Keratinocyte (primary cell): ENCODE results near the gene ROR2.
"Not testable (repeated sequence)": the region's sequence is repeated elsewhere in the genome, so short reads cannot be mapped to it uniquely, and the experiment has no call there.

Source experiments
- EZH2 ChIP-seq: IDR thresholded peaks from one replicate; pipeline ENCODE4 v1.6.1; 2012; ENCODE audit warnings: inconsistent platforms, mild to moderate bottlenecking, low read length, moderate library complexity
- TF ChIP-seq, protein P1 (sequence below), 3 experiments: IDR thresholded peaks in 1 of 3; conservative IDR thresholded peaks in 1 of 3; optimal IDR thresholded peaks in 1 of 3; 2 replicates in 2 of 3; 3 replicates in 1 of 3; pipeline versions ENCODE3 to v1.5.1; 2011; ENCODE audit warnings: low read length in 3 of 3, mild to moderate bottlenecking in 3 of 3, moderate library complexity in 2 of 3, control low read depth in 1 of 3, inconsistent platforms in 1 of 3; ENCODE audit not compliant: insufficient read depth in 2 of 3; ENCODE audit errors: extremely low read depth in 1 of 3

DNA sequence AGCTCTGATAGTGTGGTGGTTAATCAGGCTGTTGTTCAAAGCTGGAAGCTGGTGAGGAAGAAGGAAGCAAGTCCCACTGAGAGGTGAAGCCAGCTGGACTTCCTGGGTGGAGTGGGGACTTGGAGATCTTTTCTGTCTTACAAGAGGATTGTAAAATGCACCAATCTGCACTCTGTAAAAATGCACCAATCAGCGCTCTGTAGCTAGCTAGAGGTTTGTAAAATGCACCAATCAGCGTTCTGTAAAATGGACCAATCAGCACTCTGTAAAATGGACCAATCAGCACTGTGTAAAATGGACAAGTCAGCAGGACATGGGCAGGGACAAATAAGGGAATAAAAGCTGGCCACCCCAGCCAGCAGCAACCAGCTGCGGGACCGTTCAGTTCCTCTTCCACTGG is 432.7 kb downstream of the ROR2 start:
- TF ChIP-seq, protein P1, sequence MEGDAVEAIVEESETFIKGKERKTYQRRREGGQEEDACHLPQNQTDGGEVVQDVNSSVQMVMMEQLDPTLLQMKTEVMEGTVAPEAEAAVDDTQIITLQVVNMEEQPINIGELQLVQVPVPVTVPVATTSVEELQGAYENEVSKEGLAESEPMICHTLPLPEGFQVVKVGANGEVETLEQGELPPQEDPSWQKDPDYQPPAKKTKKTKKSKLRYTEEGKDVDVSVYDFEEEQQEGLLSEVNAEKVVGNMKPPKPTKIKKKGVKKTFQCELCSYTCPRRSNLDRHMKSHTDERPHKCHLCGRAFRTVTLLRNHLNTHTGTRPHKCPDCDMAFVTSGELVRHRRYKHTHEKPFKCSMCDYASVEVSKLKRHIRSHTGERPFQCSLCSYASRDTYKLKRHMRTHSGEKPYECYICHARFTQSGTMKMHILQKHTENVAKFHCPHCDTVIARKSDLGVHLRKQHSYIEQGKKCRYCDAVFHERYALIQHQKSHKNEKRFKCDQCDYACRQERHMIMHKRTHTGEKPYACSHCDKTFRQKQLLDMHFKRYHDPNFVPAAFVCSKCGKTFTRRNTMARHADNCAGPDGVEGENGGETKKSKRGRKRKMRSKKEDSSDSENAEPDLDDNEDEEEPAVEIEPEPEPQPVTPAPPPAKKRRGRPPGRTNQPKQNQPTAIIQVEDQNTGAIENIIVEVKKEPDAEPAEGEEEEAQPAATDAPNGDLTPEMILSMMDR (optimal IDR thresholded peaks at IDR 0.05 in 1 of 3, IDR thresholded peaks at IDR 0.05 in 1 of 3, conservative IDR thresholded peaks at IDR 0.05 in 1 of 3; ENCODE audit: extremely low read depth in 1 of 3, insufficient read depth in 2 of 3, low read length in 3 of 3) = not testable (repeated sequence)
- not testable (repeated sequence) for TF ChIP-seq EZH2
